Measurements from ENCODE around the gene TRDN. TPM values are rescaled to one million over a fixed set of nuclear protein-coding genes. Genes with fewer than 3 reads are reported as not detected.

The TRDN gene
- total RNA-seq, 1 experiment from 2014 or later = 10.4 TPM

- H2BK15ac ChIP-seq (ENCODE audit: low read depth, low read length) = no peak overlapping the region
- no peaks in the 10 kb centered on the region for H3K27me3 ChIP-seq (ENCODE audit: insufficient read depth, low read length)
- Mint-ChIP-seq H3K36me3 (ENCODE audit: insufficient read depth in 1 of 3, low read depth in 3 of 3) (0 out of 7 replicates have a peak, but pooled peaks cover 0 to 4% (median 0%) of the 10 kb centered on the region in 3 experiments), H3K27ac (no peak overlapping the region), H3K4me1 (no peaks in the 10 kb centered on the region), H3K9me3 (no peaks in the 10 kb centered on the region; a peak in 1 of 5 replicates), H3K27me3 (ENCODE audit: low read depth) (no peaks in the 10 kb centered on the region; the same call in 1 of the 2 replicates), H3K4me3 (no peak overlapping the region)
- H3K18ac ChIP-seq (ENCODE audit: insufficient read length, low read depth, low read length) = no peak overlapping the region
- no peak overlapping the region for H4K91ac ChIP-seq (ENCODE audit: insufficient read length, low read depth, low read length)
- H3K56ac ChIP-seq (ENCODE audit: insufficient read length, low read depth, low read length) = no peak overlapping the region
- H3K23me2 ChIP-seq (ENCODE audit: insufficient read length, low read depth, low read length, poor library complexity, severe bottlenecking) = no peaks in the 10 kb centered on the region
- H4K8ac ChIP-seq (replicated peaks; ENCODE audit: insufficient read length, low read depth, low read length) = no peak overlapping the region
- no peaks in the 10 kb centered on the region for H3K9me3 ChIP-seq (ENCODE audit: control insufficient read depth, low read depth, low read length)
- no peak overlapping the region for H2AFZ ChIP-seq (ENCODE audit: low read length)
- H3K14ac ChIP-seq (ENCODE audit: insufficient read depth, low read length) = no peak overlapping the region
- no CpG with 5 or more reads among the region's 1 CpG for WGBS (ENCODE audit: extremely low coverage, insufficient read length, low lambda C conversion rate)
- H3K4me1 ChIP-seq (ENCODE audit: insufficient read depth, low read length) = no peaks in the 10 kb centered on the region
- no peaks in the 10 kb centered on the region for H3K79me1 ChIP-seq (ENCODE audit: insufficient read depth, low read depth, low read length, poor library complexity, severe bottlenecking)
- H2BK20ac ChIP-seq (ENCODE audit: low read depth, low read length, poor library complexity, severe bottlenecking) = no peak overlapping the region
- H3K4ac ChIP-seq (ENCODE audit: low read depth, low read length) = no peak overlapping the region
- DNase-seq = no peak
- H4K5ac ChIP-seq (ENCODE audit: insufficient read length, low read depth, low read length) = no peak overlapping the region
- no peak overlapping the region for H3K23ac ChIP-seq (ENCODE audit: insufficient read length, low read depth, low read length)
- H3K79me2 ChIP-seq (ENCODE audit: insufficient read depth, low read length) = no peaks in the 10 kb centered on the region
- H4K20me1 ChIP-seq (ENCODE audit: control insufficient read depth, insufficient read depth, insufficient read length) = no peaks in the 10 kb centered on the region
- H3K9ac ChIP-seq (ENCODE audit: extremely low read depth, insufficient read length, low read length) = no peak overlapping the region
- no peak overlapping the region for H2BK5ac ChIP-seq (ENCODE audit: insufficient read length, low read length)
- no peak for TF ChIP-seq CTCF (conservative IDR thresholded peaks at IDR 0.05)
- H2BK12ac ChIP-seq (ENCODE audit: insufficient read length, low read depth, low read length) = no peak overlapping the region
- H2BK120ac ChIP-seq (ENCODE audit: low read depth, low read length, poor library complexity, severe bottlenecking) = no peak overlapping the region
- H3T11ph ChIP-seq (ENCODE audit: low read length) = no peak overlapping the region
- no peak overlapping the region for H3K27ac ChIP-seq (ENCODE audit: insufficient read length, low read depth, low read length)
- H3K4me2 ChIP-seq (ENCODE audit: insufficient read depth, insufficient read length, low read length) = no peak overlapping the region
- H2AK5ac ChIP-seq (ENCODE audit: insufficient read length, low read length) = no peak overlapping the region
These were observed 327.6 kb downstream of the TRDN start for GRCh38 chr6:123309130-123309529.
